HG03439 (cell line): Measurements from ENCODE around the gene NKX3-2.

ENCODE experiments used
- ATAC-seq: cut with Tn5 transposase; IDR thresholded peaks from one replicate; pipeline ENCODE4 v1.9.1; 2021; ENCODE audit warnings: mild to moderate bottlenecking, moderate library complexity; ENCODE audit not compliant: unreplicated experiment

The NKX3-2 gene

DNA sequence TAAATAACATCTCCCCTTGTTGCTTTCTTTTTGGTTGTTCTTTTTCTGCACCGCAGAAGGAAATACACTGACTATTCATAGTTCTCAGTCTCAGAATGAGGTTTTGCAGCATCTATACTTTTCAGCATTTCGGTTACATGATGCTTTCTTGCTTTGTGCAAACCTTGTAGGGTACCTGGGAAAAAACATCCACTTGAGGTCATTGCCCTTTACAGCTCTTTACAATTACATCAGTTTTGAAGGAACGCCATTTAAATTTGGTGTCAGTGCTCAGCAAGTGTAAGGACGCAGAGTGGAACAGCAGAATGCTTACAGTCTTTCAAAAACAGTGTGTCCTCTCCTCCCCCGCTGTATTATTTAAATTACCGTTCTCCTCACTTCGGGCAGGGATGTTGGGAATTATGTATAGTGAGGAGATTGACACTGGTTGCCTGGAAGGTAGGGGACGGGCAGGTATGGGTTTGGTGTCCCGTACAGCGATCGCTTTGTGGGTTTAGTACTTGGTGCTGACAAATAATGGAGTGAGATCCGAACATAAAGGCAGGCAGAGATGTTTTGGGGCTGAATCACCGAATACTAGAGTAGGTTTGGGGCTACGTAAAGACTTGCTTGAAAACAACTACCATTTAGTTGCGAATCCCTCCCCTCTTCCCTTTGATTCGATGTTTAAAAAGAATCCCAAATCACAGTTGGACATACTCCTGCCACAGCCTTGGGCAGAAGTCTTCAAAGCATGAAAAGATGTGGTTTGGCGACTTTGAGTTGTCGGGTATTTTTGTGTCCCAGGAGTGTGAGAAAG, 2.0 kb upstream of the NKX3-2 start:
- no peak for ATAC-seq

DNA sequence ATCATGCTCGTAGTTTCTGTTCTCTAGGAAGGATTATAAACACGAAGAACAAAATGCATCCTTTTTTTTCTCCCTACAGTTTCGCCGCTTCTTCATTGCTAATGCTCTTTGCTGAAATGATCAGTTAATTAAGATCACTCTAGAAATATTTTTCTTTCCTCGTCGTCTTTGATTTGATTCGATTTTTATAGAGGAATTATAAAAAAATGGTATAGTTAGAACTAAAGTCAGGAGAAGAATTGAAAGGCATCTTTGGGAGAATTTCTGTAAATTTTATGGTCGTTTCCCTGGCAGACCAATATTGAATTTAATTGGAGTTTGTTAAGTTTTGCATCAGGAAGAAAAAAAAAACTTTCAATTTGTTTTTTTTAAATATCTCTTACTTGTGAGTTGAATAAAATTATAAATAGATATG, 1.1 kb upstream of the NKX3-2 start:
- no peak for ATAC-seq

GRCh38 chr4:13544606-13545393, 492 bp upstream of the NKX3-2 start:
- ATAC-seq, result peak; percentile 48

- ATAC-seq, result no peak
Measured at GRCh38 chr4:13543032-13543838, 1.1 kb downstream of the NKX3-2 start.

DNA sequence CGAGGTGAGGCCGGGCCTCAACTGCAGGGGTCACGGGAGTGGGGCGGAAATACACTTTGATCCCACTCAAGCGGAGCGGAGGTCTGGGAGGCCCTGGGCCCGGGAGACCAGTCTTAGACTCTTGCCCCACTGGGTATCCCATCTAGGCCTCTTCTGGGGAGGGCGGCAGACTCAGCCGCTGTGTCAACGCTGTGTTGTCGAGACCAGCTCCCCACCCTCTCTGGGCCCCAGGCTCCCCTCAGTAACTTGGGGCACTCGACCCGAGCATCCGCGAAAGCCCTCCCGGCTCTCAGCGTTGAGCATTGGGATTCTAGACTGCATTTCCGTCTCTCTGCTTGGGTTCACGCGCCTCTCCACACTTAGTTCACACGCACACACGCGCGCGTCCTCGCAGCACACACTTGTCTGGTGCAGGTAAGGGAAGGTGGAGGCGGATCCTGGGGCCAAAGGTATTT, 1.7 kb downstream of the NKX3-2 start:
- ATAC-seq, result no peak

DNA sequence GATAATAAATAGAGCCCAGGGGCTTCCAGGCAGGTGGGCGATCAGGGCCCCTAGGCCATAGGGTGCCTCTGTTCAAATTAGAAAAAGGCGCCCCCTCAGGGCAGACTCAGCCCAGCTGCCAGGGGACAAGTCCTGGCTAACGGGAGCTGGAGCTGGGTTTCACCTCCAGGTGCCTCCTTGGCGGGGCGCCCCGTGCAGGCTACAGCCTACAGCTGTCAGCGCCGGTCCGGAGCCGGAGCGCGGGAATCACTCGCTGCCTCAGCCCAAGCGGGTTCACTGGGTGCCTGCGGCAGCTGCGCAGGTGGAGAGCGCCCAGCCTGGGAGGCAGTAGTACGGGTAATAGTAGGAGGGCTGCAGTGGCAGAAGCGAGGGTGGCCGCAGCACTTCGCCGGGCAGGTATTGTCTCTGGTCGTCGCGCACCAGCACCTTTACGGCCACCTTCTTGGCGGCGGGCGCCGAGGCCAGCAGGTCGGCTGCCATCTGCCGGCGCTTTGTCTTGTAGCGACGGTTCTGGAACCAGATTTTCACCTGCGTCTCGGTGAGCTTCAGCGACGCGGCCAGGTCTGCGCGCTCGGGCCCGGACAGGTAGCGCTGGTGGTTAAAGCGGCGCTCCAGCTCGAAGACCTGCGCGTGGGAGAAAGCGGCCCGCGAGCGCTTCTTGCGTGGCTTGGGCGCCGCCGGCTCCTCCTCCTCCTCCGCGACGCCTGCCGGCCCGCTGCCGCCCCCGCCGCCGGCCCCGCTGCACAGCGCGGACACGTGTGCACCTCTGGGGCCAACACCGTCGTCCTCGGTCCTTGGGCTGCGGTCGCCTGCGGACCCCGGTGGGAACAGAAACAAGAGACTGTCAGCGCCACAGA, 2.4 kb downstream of the NKX3-2 start:
- ATAC-seq, result no peak

GRCh38 chr4:13541176-13541604, 3.1 kb downstream of the NKX3-2 start:
- no peak for ATAC-seq

DNA sequence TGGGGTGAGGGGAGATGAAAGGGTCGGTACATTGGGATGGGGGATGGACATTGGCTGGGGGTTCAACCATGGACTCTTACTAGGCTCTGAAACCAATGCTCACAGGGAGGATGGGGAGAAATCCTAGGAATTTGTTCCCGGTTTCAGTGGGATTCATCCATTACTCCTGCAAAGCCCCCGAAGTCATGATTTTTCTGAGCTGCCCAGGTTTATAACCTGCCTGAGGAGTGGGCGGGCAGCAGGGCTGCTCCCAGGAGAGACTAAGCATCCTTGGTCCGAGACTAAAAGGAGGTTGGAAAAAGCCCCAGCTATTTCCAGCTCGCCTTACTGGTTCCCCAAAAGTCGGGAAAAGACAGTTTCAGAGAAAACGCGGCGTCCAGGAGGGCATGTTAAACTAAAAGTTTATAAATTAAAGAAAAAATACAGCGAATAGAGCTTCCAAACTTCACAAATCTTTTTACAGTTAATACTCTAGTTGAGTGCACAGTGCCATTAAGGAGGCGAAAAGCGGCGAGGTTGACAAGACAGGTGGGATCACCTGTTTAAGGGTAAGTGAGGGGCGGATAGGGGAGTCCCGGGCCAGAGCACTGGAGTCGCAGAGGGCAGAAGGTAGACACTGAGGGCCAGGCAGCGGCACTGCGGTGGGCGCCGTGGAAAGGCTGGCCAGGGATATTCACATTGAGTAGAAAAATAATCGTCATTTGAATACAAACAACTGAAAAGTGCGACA, 3.7 kb downstream of the NKX3-2 start:
- no peak for ATAC-seq

GRCh38 chr4:13539619-13540445, 4.5 kb downstream of the NKX3-2 start:
- ATAC-seq, result no peak

DNA sequence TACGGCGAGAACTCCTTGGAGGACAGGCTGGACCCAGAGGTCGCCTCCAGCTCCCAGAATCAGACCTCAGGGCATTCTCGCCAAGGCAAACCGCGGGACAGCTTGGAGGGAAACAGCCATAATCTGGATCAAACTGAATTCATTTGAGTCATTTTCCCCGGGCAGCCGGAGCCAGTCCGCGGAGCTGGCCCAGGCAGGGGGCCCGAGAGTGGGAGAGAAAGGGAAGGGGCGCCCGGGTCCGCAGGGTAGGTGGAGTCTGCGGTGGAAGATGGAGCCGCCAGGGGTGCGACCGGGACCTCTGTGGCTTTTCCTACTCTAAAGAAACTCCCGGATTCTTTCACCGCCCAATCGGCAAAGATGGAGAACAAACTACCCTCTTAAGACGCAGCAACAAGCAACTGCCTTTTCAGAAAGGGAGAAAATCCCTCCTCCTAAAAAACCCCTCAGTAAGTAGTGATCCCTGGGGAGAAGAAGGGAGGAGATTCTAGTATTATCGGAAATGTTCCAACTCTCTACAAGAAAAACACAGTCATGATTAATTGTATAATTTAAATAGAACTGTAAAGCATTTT, 5.2 kb downstream of the NKX3-2 start:
- no peak for ATAC-seq

GRCh38 chr4:13538427-13538973, 5.8 kb downstream of the NKX3-2 start:
- no peak for ATAC-seq

DNA sequence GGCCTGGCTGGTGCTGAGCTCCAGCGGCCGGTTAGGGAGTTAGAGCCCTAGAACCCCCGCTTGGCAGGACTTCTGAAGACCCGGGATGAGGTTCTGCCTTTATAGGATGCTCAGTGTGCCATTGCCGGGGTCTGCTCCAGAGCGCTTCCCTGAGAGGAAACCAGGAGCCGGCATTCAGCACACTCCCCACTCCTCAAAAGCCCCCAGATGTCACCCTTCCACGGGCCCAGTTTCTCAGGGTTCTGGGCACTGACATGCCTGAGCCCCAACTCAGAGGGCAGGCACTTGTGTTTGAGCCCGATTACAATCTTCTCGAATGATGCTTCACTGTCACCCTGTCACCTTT, 6.5 kb downstream of the NKX3-2 start:
- ATAC-seq, result no peak

DNA sequence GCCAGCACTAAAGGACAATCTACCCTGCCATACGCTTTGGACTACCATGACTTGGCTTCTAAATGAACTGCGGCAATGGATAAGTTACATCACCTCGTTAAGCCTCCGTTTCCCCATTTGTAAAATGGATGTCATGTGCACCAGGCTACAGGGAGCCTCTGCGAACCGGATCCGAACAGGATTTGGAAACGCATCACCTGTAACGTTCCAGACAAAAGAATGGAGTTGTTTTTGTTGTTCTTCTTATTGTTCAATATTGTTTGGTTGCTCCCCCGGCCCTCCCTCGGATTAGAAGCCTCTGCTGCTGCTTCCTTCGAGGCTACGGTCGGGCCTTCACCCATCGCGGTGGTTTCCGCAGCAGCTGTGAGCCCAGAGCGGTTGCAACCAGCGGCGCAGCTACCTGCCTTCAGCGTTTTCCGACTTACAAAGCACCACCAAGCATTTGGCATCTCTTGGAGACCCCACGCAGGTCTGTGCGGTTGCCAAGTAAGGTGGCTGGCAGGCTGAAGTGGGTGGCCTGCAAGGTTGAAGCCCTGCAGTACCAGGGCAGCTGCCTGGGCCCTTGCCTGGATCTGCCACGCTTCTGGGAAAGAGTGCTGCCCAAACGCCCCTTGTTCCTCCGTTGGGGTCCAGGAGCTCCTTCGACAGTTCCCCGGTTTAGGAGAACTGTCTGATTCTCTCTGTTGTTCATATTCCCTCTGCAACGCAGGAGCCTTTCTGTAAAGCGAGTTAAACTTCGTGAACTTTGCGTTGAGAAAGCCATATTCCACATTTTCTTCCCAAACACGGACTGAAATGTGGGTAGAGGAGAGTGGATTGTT, 7.1 kb downstream of the NKX3-2 start:
- ATAC-seq, result no peak

DNA sequence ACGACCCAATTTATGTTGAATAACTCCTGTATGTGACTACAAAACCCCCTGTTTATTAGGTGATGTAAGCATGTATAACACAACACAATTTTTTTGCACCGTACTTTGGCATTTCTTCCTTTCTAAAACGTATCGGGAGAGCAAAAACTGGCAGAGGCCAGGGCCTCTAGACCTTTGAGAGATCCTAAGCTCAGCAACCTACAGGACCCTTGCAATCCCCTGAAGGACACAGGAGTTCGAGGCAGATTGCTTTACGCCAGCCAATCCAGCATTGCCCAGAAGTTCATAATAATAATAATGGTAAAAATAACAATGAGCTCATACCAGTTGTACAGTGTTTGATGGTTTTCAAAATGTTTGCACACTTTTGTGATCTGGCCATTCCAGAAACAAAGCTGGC, 7.7 kb downstream of the NKX3-2 start:
- ATAC-seq, result no peak

GRCh38 chr4:13535708-13536361, 8.5 kb downstream of the NKX3-2 start:
- ATAC-seq, result no peak

- ATAC-seq, result no peak
Measured at GRCh38 chr4:13535118-13535517, 9.2 kb downstream of the NKX3-2 start.
